Skeletal muscle satellite cell (primary cell): ENCODE data around the gene ERC1.
A peak's percentile ranks its signal among the peaks of the same experiment; 100 is the strongest.
"Not testable (repeated sequence)": the region's sequence is repeated elsewhere in the genome, so short reads cannot be mapped to it uniquely, and the experiment has no call there.

Experiments used
- H3K27me3 ChIP-seq: 2 replicates; pipeline ENCODE4 v1.7.0; 2013; ENCODE audit warnings: low read length; ENCODE audit not compliant: control insufficient read depth, insufficient read depth
- H3K36me3 ChIP-seq: 2 replicates; pipeline ENCODE4 v1.7.0; 2013; ENCODE audit warnings: mild to moderate bottlenecking, control low read depth, low read length; ENCODE audit not compliant: insufficient read depth
- H3K4me1 ChIP-seq: 2 replicates; pipeline ENCODE4 v1.7.0; 2013; ENCODE audit warnings: low read length; ENCODE audit not compliant: control insufficient read depth, insufficient read depth
- H3K4me2 ChIP-seq: 2 replicates; pipeline ENCODE4 v1.7.0; 2013; ENCODE audit warnings: mild to moderate bottlenecking, low read length
- H3K4me3 ChIP-seq: 2 replicates; pipeline ENCODE4 v1.7.0; 2013; ENCODE audit warnings: low read length
- H3K9ac ChIP-seq: 2 replicates; pipeline ENCODE4 v1.7.0; 2013; ENCODE audit warnings: mild to moderate bottlenecking, low read depth, low read length, moderate library complexity
- H3K9me3 ChIP-seq: replicated peaks from 2 replicates; pipeline ENCODE4 v1.7.0; 2013; ENCODE audit warnings: mild to moderate bottlenecking, control low read depth, low read length

ERC1 gene

DNA sequence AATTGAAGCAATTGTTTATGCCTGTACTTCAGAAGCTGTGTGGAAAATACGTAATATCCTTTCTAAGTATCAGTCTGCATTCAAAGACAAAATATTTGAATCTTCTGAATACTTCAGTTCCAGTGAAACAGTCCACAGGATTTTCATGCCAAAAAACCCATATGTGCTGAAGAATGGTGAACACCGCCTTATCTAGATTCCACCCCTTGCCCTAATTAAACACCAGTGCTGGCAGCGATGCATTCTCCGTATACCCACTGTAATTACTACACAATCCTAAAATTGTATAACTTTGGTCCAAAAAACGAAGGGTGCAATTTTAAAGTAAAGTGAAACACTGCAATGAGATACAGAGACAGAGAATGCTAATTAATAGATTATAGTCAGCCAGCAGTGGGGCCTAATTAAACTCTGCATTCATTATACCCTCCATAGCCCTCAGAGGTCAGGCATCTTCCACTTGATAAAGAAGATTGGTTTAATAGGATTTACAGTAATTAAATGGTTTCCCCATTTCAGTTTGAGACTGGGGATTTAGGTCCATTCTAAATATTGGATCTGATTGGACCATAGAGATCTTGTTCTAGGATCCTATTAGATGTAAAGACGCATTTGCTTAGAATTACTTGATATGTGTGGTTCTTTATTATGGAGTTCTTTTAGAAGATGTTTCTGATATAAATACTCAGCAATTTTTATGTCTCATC is 43.9 kb downstream of the ERC1 start:
- Histone ChIP-seq H3K9me3 (no peaks in the 10 kb centered on the region), H3K36me3 (peaks cover 6% of the 10 kb centered on the region), H3K4me3 (no peak overlapping the region)

DNA sequence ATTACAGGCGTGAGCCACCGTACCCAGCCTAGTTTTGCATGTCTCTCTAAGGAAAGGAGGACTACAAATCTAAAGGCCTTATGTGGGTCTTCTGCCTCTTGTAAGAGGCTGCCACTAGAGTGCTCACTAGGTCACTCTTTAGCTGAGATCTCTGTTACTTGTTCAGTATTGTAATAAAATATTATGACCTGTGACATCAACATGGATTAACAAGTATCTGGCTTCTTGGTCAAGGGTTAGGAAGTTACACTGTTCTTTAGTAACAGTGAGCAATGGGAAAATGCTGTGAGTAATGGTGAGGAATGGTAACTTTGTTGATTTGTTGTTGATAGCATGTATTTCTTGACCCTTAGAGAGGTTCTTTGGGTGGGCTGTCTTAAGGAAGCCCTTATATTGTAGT is 50.5 kb downstream of the ERC1 start:
- peaks cover 16% of the 10 kb centered on the region for H3K4me1 ChIP-seq
- H3K36me3 ChIP-seq: no peaks in the 10 kb centered on the region
- H3K9ac ChIP-seq: no peak overlapping the region
- H3K4me2 ChIP-seq: no peak overlapping the region
- no peaks in the 10 kb centered on the region for H3K9me3 ChIP-seq
- H3K27me3 ChIP-seq: no peaks in the 10 kb centered on the region
- H3K4me3 ChIP-seq: no peak overlapping the region

More for the DNA sequence above, 43.9 kb downstream of the ERC1 start:
- Histone ChIP-seq H3K27me3 (no peaks in the 10 kb centered on the region), H3K4me1 (no peaks in the 10 kb centered on the region), H3K9ac (no peak overlapping the region), H3K4me2 (no peak overlapping the region)

DNA sequence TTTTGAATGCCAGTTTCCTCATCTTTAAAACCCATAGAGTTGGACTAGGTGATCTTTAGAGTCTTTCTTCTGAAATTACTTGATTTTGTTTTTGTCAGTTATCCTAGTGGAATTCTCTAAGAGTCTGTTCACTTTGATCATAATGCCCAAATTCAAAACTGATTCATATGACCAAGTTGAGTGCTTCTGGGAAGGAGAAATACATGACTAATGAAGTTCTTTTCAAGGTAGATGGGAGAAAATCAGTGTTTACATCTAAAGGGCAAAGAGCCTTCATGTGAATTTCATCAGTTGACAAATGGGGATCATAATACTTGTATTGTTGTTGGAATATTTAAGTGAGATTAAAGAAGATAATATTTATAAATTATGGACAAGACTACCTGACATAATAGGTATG is 53.2 kb downstream of the ERC1 start:
- no peak overlapping the region for H3K9ac ChIP-seq
- no peaks in the 10 kb centered on the region for H3K9me3 ChIP-seq
- no peak overlapping the region for H3K4me3 ChIP-seq
- H3K27me3 ChIP-seq: no peaks in the 10 kb centered on the region
- H3K4me2 ChIP-seq: peak overlapping the region; percentile 53
- H3K4me1 ChIP-seq: peaks cover 25% of the 10 kb centered on the region
- no peaks in the 10 kb centered on the region for H3K36me3 ChIP-seq

DNA sequence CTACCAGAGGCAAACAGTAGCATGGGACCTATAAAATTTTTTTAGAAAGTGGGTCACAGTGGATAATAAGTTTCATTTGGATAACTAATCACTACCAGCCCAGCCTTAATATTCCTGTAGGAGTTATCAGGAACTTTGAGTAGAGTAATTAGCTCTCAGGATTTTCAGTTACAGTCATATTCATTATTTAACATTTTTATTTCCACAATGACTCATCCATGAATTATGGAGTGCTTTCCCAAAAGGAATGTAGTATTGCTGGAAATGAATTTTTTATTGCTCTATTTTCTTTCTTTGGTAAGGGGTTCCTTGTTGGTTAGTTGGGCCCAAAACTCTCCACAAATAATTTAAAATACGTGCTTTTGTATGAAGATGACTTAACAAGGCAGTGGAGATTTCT is 53.7 kb downstream of the ERC1 start:
- no peaks in the 10 kb centered on the region for H3K9me3 ChIP-seq
- no peaks in the 10 kb centered on the region for H3K27me3 ChIP-seq
- H3K4me3 ChIP-seq: no peak overlapping the region
- no peaks in the 10 kb centered on the region for H3K36me3 ChIP-seq
- peaks cover 25% of the 10 kb centered on the region for H3K4me1 ChIP-seq
- H3K9ac ChIP-seq: no peak overlapping the region
- H3K4me2 ChIP-seq: peak overlapping the region; percentile 53

DNA sequence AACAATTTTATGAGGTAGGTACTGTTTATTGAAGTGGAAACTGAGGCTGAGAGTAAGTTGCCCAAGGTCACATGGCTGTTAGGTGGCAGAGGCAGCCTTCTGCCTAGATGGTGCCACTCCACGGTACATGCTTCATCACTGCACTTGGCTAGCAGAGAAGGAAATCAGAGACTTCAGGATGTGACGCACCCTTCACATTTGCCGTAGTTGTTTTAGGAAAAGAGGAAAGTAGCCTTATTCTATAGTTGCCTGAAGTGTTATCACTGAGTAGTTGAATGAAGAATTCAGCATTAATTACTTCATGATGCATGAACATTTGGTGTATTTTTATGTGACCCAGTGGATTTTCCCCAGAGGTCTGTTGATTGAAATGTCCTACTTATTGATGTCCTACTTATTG is 55.7 kb downstream of the ERC1 start:
- H3K4me3 ChIP-seq: no peak overlapping the region
- no peak overlapping the region for H3K9ac ChIP-seq
- H3K4me1 ChIP-seq: peaks cover 22% of the 10 kb centered on the region
- H3K27me3 ChIP-seq: no peaks in the 10 kb centered on the region
- no peaks in the 10 kb centered on the region for H3K9me3 ChIP-seq
- H3K36me3 ChIP-seq: no peaks in the 10 kb centered on the region
- no peak overlapping the region for H3K4me2 ChIP-seq

DNA sequence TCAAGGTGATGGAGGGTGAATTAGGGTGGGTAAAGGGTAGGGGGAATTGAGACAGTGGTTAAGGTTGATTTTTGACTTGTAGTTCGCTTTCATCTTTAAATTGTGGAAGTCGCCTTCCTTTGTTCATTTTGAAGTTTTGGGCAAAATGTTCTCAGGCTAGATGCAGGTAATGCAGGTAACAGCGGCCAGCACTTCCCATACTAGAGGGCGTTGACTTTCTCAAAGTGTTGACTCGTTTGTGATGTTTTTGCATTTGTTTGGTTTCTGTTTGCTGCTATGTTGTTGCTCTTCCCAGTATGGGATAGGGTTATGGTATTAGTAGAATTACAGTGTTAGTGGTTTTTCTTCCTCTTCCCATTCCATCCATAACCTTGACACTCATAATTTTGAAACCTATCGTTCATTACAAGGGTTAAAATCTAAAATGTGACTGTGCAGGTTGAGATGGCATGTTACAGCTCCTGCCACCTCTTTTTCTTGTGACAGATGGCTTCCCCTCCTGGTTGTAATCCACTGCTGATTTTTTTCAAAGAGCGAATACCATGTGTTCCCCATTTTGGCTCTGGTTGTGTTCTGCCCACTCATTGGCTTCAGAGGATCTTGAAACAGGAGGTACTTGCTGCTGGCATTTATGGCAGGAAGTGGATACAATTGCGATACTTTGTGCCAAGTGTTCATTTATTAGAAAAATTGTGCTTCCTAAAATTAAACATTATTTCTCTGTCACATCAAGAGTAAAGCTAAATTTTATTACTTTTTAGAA is 57.1 kb downstream of the ERC1 start:
- H3K4me2 ChIP-seq: peak overlapping the region; percentile 11
- H3K4me3 ChIP-seq: peak overlapping the region; percentile 0
- H3K9ac ChIP-seq: no peak overlapping the region
- peaks cover 22% of the 10 kb centered on the region for H3K4me1 ChIP-seq
- H3K27me3 ChIP-seq: no peaks in the 10 kb centered on the region
- no peaks in the 10 kb centered on the region for H3K36me3 ChIP-seq
- no peaks in the 10 kb centered on the region for H3K9me3 ChIP-seq

DNA sequence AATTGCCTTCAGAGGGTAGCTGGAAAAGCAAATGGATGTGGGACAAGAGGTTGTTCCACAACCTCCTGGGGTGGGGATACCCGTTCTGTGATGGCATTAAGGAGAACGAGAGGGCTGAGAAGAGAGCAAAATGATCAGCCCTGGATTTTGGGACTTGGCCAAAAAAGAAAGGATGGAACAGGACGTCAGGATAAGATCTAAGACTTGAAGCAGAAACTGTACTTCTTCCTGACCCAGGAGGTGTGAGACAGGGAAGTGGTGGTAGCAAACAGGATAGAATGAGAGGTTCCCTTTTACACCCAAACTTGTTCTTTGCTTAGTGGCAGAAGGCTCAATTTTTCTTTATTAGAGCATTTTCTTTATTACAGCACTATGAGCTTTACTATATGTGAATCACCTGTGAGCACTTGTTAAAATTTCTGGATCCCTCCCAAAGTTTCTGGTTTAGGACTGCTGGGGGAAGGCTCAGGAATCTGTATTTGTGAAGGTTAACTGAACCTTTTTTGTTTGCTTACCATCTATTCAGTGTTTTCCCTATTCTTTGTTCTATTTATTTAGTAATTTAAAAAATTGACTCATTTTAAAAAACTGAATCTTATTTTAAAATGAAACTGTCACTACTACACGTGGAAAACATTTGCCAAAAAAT is 59.2 kb downstream of the ERC1 start:
- H3K4me2 ChIP-seq: no peak overlapping the region
- H3K9ac ChIP-seq: no peak overlapping the region
- peaks cover 9% of the 10 kb centered on the region for H3K4me1 ChIP-seq
- H3K4me3 ChIP-seq: no peak overlapping the region
- H3K9me3 ChIP-seq: no peaks in the 10 kb centered on the region
- no peaks in the 10 kb centered on the region for H3K36me3 ChIP-seq
- H3K27me3 ChIP-seq: no peaks in the 10 kb centered on the region

DNA sequence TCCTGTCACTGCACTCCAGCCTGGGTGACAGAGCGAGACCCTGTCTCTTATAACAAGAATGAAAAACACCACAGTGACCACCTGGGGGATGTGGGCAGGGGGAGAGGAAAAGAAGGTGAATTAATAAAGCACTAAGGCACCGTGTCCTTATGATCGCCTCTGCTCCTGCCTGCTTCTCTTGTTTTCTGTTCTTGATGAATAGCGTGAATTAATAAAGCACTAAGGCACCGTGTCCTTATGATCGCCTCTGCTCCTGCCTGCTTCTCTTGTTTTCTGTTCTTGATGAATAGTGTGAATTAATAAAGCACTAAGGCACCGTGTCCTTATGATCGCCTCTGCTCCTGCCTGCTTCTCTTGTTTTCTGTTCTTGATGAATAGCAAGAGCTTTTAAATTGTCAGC is 60.6 kb downstream of the ERC1 start:
- not testable (repeated sequence) for H3K4me1 ChIP-seq, H3K9me3 ChIP-seq, H3K9ac ChIP-seq, H3K36me3 ChIP-seq, H3K4me2 ChIP-seq, H3K27me3 ChIP-seq, H3K4me3 ChIP-seq

DNA sequence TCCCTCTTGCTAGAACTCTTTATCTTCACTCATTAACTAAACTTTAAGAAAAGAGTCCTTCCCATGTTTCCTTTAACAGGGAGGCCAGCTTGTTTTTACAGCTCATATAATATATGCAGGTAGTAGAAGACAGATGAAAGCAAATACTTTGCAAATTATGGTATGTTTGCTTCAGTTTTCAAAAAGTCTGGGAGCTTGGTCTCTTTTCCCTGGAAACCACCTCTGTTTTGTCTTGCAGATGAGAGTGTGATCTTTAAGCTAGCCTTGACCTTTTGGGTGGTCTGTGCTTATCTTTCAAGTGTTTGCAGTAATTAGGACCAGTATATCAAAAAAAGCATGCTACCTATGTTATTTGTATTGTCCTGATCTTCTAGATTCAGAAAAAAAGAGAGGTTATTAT is 62.7 kb downstream of the ERC1 start:
- H3K4me3 ChIP-seq: no peak overlapping the region
- H3K4me2 ChIP-seq: no peak overlapping the region
- H3K9ac ChIP-seq: no peak overlapping the region
- no peaks in the 10 kb centered on the region for H3K9me3 ChIP-seq
- H3K36me3 ChIP-seq: no peaks in the 10 kb centered on the region
- H3K27me3 ChIP-seq: no peaks in the 10 kb centered on the region
- H3K4me1 ChIP-seq: no peaks in the 10 kb centered on the region

DNA sequence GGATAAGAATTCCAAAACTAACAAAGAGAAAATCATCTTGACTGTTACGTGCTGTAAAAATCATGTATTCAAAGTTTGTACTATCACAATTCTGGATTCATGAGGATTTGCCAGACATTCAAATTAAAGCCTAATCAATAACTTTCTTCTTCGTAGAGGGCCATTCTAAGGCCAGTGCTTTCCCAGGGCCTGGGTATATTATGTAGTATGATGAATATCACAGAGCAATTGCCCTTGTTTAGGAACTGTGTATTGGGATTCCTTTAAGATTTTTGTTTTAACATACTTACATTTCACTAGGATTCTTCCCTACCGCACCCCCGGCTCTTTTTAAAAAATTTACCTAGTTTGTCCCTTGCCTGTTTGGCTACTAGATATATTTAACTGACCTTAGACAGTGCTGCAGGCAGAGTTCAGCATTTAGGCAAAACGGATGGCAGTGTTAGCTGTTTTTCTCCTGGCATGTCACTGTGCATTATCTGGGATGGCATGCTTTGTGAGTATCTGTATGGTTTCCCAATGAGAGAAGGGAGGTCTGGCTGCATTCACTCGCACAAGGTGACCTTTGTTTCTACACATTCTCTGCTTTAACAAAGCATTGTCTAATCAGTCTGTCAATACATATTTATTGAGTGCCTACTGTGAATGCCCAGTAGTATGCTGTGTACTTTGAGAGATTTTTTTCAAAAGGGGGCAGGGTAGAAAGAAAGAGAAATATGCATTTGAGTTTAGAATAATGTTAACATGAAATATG is 63.3 kb downstream of the ERC1 start:
- Histone ChIP-seq H3K4me1 (no peaks in the 10 kb centered on the region), H3K27me3 (no peaks in the 10 kb centered on the region), H3K4me3 (no peak overlapping the region), H3K9me3 (no peaks in the 10 kb centered on the region), H3K9ac (no peak overlapping the region), H3K36me3 (no peaks in the 10 kb centered on the region), H3K4me2 (no peak overlapping the region)

DNA sequence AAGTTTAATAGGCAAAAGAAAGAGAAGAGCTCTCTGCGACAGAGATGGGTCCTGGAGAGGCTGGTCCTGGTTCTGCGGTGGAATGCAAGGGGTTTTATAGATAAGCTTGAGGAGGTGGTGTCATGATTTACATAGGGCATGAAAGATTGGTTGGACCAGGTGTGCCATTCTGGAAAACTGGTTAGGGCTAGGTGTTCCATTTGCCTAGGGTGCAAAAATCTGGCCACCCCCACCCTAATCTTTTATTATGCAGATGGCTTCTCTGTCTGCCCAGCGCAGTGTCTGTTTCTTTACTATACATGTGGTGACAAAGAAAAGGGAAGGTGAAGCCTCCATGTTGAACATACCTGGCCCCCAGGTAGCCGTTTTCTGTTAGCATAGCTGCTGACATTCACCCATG is 65.4 kb downstream of the ERC1 start:
- no peaks in the 10 kb centered on the region for H3K9me3 ChIP-seq
- no peaks in the 10 kb centered on the region for H3K36me3 ChIP-seq
- H3K4me3 ChIP-seq: no peak overlapping the region
- H3K27me3 ChIP-seq: no peaks in the 10 kb centered on the region
- H3K9ac ChIP-seq: no peak overlapping the region
- no peaks in the 10 kb centered on the region for H3K4me1 ChIP-seq
- no peak overlapping the region for H3K4me2 ChIP-seq
